HepG2 (cell line): ENCODE measurements around the gene JUND. TPM values are rescaled to one million over a fixed set of nuclear protein-coding genes. Genes with fewer than 3 reads are reported as not detected.

Experiments used
- CREM ChIP-seq, 2 experiments: sonication (generic) in 1 of 2; formaldehyde crosslinking in 1 of 2; IDR thresholded peaks; 2 replicates each; pipeline versions ENCODE4 v1.4.0 to v1.6.1; 2016 to 2020; ENCODE audit warnings: antibody characterized with exemption in 1 of 2, mild to moderate bottlenecking in 1 of 2, missing genetic modification reagents in 1 of 2
- HNF4G ChIP-seq, 2 experiments: sonication (generic) in 1 of 2; formaldehyde crosslinking in 1 of 2; IDR thresholded peaks; 2 replicates each; pipeline versions ENCODE4 v1.4.0 to v1.6.1; 2011 to 2020; ENCODE audit warnings: borderline replicate concordance in 2 of 2, low read depth in 2 of 2, mild to moderate bottlenecking in 2 of 2, low read length in 1 of 2, missing genetic modification reagents in 1 of 2, moderate library complexity in 1 of 2
- IRF1 ChIP-seq: sonication (generic); formaldehyde crosslinking; IDR thresholded peaks from 2 replicates; pipeline ENCODE4 v1.4.0; 2020; ENCODE audit warnings: low read depth, mild to moderate bottlenecking, missing genetic modification reagents
- MATR3 ChIP-seq: sonication (generic); formaldehyde crosslinking; IDR thresholded peaks from 2 replicates; pipeline ENCODE4 v1.4.0; 2020; ENCODE audit warnings: missing genetic modification reagents
- PHF20 ChIP-seq: sonication (generic); formaldehyde crosslinking; IDR thresholded peaks from 2 replicates; pipeline ENCODE4 v1.5.0; 2020; ENCODE audit warnings: mild to moderate bottlenecking, missing genetic modification reagents
- PHF5A ChIP-seq: IDR thresholded peaks from one replicate; pipeline ENCODE4 v1.6.1; 2018; ENCODE audit warnings: low read depth, missing genetic modification reagents; ENCODE audit not compliant: unreplicated experiment
- PPARG ChIP-seq: conservative IDR thresholded peaks from 2 replicates; pipeline ENCODE4 v1.6.1; 2016; ENCODE audit warnings: missing biosample characterization, missing genetic modification reagents
- RARA ChIP-seq: IDR thresholded peaks from 2 replicates; pipeline ENCODE4 v1.6.1; 2016; ENCODE audit warnings: missing genetic modification reagents, missing compliant biosample characterization
- REPIN1 ChIP-seq: sonication (generic); formaldehyde crosslinking; IDR thresholded peaks from 2 replicates; pipeline ENCODE4 v1.8.0; 2022; ENCODE audit warnings: missing genetic modification reagents, low read depth, mild to moderate bottlenecking, borderline replicate concordance
- SMAD9 ChIP-seq: sonication (generic); formaldehyde crosslinking; IDR thresholded peaks from 2 replicates; pipeline ENCODE4 v1.5.1; 2020; ENCODE audit warnings: mild to moderate bottlenecking, missing genetic modification reagents
- SOX13 ChIP-seq, 3 experiments: fragments of 450-650 bp in 1 of 3; sonication (generic) in 1 of 3; formaldehyde crosslinking in 1 of 3; IDR thresholded peaks in 2 of 3; conservative IDR thresholded peaks in 1 of 3; 2 replicates each; pipeline versions ENCODE4 v1.5.0 to v1.6.1; 2016 to 2020; ENCODE audit warnings: antibody characterized with exemption in 1 of 3, mild to moderate bottlenecking in 1 of 3, missing compliant biosample characterization in 1 of 3, missing genetic modification reagents in 1 of 3, moderate library complexity in 1 of 3
- SOX5 ChIP-seq: IDR thresholded peaks from 2 replicates; pipeline ENCODE4 v1.6.1; 2016; ENCODE audit warnings: borderline replicate concordance
- ZNF205 ChIP-seq: IDR thresholded peaks from 2 replicates; pipeline ENCODE4 v1.6.1; 2018; ENCODE audit warnings: missing biosample characterization, missing genetic modification reagents
- polyA plus RNA-seq, 8 experiments: library from polyadenylated mRNA; depleted of rRNA in 3 of 8; stranded (reverse) in 7 of 8; unstranded in 1 of 8; fragments of >200 nt; fragmentation: Illumina TruSeq in 4 of 8; extraction: Trizol in 4 of 8; gene quantifications; 2 replicates each; pipeline versions ENCODE4 v1.2.1 to v1.2.3, GENCODE V29; 2011 to 2016; ENCODE audit warnings: low read depth in 4 of 8, missing spikeins in 1 of 8, mixed read lengths in 1 of 8; ENCODE audit not compliant: insufficient read depth in 1 of 8
- total RNA-seq, 5 experiments: library from RNA; depleted of rRNA; stranded (reverse); fragments of >200 nt; fragmentation: Illumina TruSeq; extraction: Trizol; gene quantifications; 2 replicates each; pipeline ENCODE4 v1.2.3, GENCODE V29; 2016; ENCODE audit warnings: low read depth in 1 of 5
- TF ChIP-seq, protein P1 (sequence below): sonication (generic); formaldehyde crosslinking; IDR thresholded peaks from 2 replicates; pipeline ENCODE4 v1.9.0; 2022; ENCODE audit warnings: missing genetic modification reagents, mild to moderate bottlenecking, borderline replicate concordance
- TF ChIP-seq, protein P2 (sequence below): sonication (generic); formaldehyde crosslinking; IDR thresholded peaks from 2 replicates; pipeline ENCODE4 v1.4.0; 2020; ENCODE audit warnings: mild to moderate bottlenecking, missing genetic modification reagents
- TF ChIP-seq, protein P3 (sequence below): sonication (generic); formaldehyde crosslinking; IDR thresholded peaks from 2 replicates; pipeline ENCODE4 v1.4.0; 2020; ENCODE audit warnings: missing genetic modification reagents

Gene JUND
- total and polyA plus RNA-seq, 2 of the 13 experiments (the other 11 are each of a cell fraction or from before 2014, with no cell fraction given): 41.2 to 59.8 TPM

- TF ChIP-seq, protein P1, sequence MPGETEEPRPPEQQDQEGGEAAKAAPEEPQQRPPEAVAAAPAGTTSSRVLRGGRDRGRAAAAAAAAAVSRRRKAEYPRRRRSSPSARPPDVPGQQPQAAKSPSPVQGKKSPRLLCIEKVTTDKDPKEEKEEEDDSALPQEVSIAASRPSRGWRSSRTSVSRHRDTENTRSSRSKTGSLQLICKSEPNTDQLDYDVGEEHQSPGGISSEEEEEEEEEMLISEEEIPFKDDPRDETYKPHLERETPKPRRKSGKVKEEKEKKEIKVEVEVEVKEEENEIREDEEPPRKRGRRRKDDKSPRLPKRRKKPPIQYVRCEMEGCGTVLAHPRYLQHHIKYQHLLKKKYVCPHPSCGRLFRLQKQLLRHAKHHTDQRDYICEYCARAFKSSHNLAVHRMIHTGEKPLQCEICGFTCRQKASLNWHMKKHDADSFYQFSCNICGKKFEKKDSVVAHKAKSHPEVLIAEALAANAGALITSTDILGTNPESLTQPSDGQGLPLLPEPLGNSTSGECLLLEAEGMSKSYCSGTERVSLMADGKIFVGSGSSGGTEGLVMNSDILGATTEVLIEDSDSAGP (CRISPR knock-in tag): 0 out of 2 replicates have a peak, but pooled peaks have one; percentile 57
- TF ChIP-seq SMAD9 (no peak), MATR3 (CRISPR knock-in tag) (no peak), REPIN1 (CRISPR knock-in tag) (peak; percentile 49; the same call in 1 of the 2 replicates), SOX5 (CRISPR knock-in tag) (peak; percentile 91), ZNF205 (CRISPR knock-in tag) (no peak), CREM (IDR thresholded peaks at IDR 0.05) (peak; percentile 80; the same call in 1 of the 2 replicates), CREM (CRISPR knock-in tag; IDR thresholded peaks at IDR 0.05) (no peak), PPARG (CRISPR knock-in tag) (peak; percentile 64; the same call in 1 of the 2 replicates), RARA (CRISPR knock-in tag) (peak; percentile 91), IRF1 (CRISPR knock-in tag) (0 out of 2 replicates have a peak, but pooled peaks have one; percentile 21), SOX13 (IDR thresholded peaks at IDR 0.05) (no peak), SOX13 (CRISPR knock-in tag; conservative IDR thresholded peaks at IDR 0.05 in 1 of 2, IDR thresholded peaks at IDR 0.05 in 1 of 2) (peak in 1 of 2 experiments; percentile 89; a peak in 2 of 4 replicates), HNF4G (IDR thresholded peaks at IDR 0.05; ENCODE audit: borderline replicate concordance, low read depth, low read length) (peak; percentile 40; the same call in 1 of the 2 replicates), HNF4G (CRISPR knock-in tag; IDR thresholded peaks at IDR 0.05; ENCODE audit: borderline replicate concordance, low read depth) (peak; percentile 95), PHF20 (CRISPR knock-in tag) (no peak), PHF5A (no peak)
- TF ChIP-seq, protein P2, sequence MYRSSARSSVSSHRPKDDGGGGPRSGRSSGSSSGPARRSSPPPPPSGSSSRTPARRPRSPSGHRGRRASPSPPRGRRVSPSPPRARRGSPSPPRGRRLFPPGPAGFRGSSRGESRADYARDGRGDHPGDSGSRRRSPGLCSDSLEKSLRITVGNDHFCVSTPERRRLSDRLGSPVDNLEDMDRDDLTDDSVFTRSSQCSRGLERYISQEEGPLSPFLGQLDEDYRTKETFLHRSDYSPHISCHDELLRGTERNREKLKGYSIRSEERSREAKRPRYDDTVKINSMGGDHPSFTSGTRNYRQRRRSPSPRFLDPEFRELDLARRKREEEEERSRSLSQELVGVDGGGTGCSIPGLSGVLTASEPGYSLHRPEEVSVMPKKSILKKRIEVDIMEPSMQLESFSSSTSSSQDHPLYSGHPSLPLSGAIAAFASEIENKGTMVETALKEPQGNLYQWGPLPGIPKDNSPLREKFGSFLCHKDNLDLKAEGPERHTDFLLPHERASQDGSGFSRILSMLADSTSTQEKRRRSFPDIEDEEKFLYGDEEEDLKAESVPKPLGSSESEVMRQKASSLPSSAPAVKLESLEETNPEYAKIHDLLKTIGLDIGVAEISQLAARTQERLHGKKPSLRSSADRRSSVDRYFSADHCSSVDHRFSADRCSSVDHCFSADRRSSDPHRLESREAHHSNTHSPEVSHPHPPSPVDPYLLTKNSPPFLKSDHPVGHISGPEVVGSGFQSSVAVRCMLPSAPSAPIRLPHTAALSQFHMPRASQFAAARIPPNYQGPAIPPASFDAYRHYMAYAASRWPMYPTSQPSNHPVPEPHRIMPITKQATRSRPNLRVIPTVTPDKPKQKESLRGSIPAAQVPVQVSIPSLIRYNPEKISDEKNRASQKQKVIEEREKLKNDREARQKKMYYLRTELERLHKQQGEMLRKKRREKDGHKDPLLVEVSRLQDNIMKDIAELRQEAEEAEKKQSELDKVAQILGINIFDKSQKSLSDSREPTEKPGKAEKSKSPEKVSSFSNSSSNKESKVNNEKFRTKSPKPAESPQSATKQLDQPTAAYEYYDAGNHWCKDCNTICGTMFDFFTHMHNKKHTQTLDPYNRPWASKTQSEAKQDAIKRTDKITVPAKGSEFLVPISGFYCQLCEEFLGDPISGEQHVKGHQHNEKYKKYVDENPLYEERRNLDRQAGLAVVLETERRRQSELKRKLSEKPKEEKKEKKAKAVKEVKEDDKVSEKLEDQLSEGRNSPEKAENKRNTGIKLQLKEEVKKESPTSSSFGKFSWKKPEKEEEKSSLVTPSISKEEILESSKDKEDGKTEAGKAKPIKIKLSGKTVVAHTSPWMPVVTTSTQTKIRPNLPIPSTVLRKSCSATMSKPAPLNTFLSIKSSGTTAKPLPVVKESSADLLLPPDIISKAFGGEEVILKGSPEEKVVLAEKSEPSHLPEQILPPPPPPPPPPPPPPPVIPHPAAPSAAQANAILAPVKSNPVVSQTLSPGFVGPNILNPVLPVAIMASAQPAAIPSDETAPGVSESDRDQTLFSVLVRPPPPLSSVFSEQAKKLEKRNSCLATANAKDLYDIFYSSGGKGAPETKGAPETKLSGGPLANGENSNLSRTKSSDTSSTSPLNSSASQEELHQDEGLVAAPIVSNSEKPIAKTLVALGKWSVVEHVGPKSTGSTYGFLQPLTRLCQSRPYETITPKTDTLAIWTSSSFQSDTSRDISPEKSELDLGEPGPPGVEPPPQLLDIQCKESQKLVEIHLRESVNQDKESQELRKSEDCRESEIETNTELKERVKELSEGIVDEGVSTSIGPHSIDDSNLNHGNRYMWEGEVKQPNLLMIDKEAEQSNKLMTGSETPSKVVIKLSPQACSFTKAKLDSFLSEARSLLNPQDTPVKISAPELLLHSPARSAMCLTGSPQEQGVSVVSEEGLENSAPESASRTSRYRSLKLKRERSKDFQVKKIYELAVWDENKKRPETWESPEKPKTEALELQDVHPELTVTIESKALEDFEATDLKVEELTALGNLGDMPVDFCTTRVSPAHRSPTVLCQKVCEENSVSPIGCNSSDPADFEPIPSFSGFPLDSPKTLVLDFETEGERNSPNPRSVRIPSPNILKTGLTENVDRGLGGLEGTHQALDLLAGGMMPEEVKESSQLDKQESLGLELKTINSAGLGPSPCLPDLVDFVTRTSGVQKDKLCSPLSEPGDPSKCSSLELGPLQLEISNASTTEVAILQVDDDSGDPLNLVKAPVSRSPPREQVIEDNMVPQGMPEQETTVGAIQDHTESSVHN (CRISPR knock-in tag): 0 out of 2 replicates have a peak, but pooled peaks have one; percentile 60
- TF ChIP-seq, protein P3, sequence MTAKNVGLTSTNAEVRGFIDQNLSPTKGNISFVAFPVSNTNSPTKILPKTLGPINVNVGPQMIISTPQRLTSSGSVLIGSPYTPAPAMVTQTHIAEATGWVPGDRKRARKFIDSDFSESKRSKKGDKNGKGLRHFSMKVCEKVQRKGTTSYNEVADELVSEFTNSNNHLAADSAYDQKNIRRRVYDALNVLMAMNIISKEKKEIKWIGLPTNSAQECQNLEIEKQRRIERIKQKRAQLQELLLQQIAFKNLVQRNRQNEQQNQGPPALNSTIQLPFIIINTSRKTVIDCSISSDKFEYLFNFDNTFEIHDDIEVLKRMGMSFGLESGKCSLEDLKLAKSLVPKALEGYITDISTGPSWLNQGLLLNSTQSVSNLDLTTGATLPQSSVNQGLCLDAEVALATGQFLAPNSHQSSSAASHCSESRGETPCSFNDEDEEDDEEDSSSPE (CRISPR knock-in tag): peak; percentile 36; the same call in 1 of the 2 replicates
Measured at GRCh38 chr19:18319591-18320135, 38.2 kb upstream of the JUND start (continued).
